Lower lobe of right lung (tissue), 2 donors: ENCODE results near the gene PSMB2. TPM values are rescaled to one million over a fixed set of nuclear protein-coding genes. Genes with fewer than 3 reads are reported as not detected.

Experiments used
- ATAC-seq, 2 donors: fragments of 200-7000 bp; cut with Tn5 transposase; one replicate each; pipeline ENCODE4 v1.9.1; 2020 to 2022; ENCODE audit warnings: mild to moderate bottlenecking in 2 of 2, moderate library complexity in 2 of 2
- DNase-seq: peaks from one replicate; pipeline ENCODE4 v3.0.0-alpha.2; 2020
- H3K27ac ChIP-seq: fragments of 200-600 bp; one replicate; pipeline ENCODE4 v1.8.0; 2022
- H3K27me3 ChIP-seq: fragments of 200-600 bp; one replicate; pipeline ENCODE4 v1.8.0; 2022; ENCODE audit warnings: low read depth
- H3K36me3 ChIP-seq: fragments of 200-600 bp; one replicate; pipeline ENCODE4 v1.8.0; 2022; ENCODE audit warnings: mild to moderate bottlenecking
- H3K4me1 ChIP-seq: fragments of 200-600 bp; one replicate; pipeline ENCODE4 v1.8.0; 2022
- H3K4me3 ChIP-seq: fragments of 200-600 bp; one replicate; pipeline ENCODE4 v1.8.0; 2022; ENCODE audit warnings: mild to moderate bottlenecking
- H3K9me3 ChIP-seq: fragments of 200-600 bp; one replicate; pipeline ENCODE4 v1.8.0; 2022
- intact Hi-C: fragments of 100-400 bp; cut with DNase I; formaldehyde crosslinking; loops from one replicate; pipeline ENCODE4 v1.11.0; 2022
- total RNA-seq: library from RNA; stranded (reverse); fragmentation: NEBNext Ultra II Directional; extraction: Animal tissue kit (Norgen Biotek cat#: 25700); gene quantifications from one replicate; pipeline ENCODE4 v1.2.1, GENCODE V29; 2021
- TF ChIP-seq, protein P1 (sequence below): fragments of 200-600 bp; IDR thresholded peaks from one replicate; pipeline ENCODE4 v1.8.0; 2022; ENCODE audit warnings: antibody characterized with exemption, mild to moderate bottlenecking
- donor health status: DM: no; HTN: yes; CAD: no; lungs with severe emphysema.

The PSMB2 gene
- total RNA-seq, 1 donor from 2014 or later: 44.9 TPM

DNA sequence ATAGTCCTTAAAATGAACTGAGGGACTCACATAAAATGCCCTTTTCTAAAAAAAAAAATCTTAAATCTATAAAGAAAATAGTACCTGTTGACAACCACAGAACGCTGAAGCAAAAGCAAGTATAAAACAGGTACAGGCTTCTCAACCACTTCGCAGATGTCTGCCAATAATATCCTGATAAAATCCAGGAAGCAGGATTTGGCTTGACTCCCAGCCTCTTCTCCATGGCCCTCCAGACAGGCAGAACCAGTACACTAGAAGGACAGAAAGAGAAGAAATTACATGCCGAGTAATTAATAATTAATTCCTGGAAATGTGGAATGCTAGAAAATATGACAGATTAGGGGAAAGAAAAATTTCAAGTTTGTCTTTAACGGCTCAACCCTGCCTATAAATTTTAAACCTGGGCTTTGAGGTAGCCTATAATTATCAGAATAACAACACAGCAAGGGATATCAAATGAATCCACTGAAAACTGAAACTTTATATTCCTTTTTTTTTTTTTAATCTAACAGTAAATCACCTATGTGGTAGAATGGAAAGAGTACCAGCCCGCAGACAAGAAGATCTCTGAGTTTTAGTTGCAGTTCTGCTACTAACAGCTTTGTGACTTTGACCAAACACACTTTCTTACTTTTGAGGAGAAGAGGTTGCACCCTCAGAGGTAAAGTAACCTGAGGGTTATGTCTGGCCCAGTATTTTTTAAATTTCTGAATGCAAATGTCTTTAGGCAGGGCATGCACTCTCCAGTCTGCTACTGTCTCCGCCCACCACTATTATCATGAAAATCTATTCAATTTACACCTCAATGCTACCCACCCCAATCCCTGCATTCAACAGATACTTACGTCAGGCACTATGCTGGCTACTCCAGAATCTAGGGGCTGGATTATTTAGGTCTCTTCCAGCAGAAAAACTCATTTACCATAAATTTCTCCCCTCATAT lies 86.8 kb downstream of the PSMB2 start:
- H3K4me1 ChIP-seq: peaks cover 52% of the 10 kb centered on the region
- DNase-seq: no peak
- no peak for ATAC-seq
- H3K36me3 ChIP-seq: peaks cover 44% of the 10 kb centered on the region
- H3K27ac ChIP-seq: peak overlapping the region; percentile 96
- H3K27me3 ChIP-seq: no peaks in the 10 kb centered on the region
- intact Hi-C loops: loop anchor here (10.0 kb wide), 1 partner anchor 100 kb away; no protein-coding TSS in a partner anchor
- no peaks in the 10 kb centered on the region for H3K9me3 ChIP-seq
- no peak overlapping the region for H3K4me3 ChIP-seq
- TF ChIP-seq, protein P1, sequence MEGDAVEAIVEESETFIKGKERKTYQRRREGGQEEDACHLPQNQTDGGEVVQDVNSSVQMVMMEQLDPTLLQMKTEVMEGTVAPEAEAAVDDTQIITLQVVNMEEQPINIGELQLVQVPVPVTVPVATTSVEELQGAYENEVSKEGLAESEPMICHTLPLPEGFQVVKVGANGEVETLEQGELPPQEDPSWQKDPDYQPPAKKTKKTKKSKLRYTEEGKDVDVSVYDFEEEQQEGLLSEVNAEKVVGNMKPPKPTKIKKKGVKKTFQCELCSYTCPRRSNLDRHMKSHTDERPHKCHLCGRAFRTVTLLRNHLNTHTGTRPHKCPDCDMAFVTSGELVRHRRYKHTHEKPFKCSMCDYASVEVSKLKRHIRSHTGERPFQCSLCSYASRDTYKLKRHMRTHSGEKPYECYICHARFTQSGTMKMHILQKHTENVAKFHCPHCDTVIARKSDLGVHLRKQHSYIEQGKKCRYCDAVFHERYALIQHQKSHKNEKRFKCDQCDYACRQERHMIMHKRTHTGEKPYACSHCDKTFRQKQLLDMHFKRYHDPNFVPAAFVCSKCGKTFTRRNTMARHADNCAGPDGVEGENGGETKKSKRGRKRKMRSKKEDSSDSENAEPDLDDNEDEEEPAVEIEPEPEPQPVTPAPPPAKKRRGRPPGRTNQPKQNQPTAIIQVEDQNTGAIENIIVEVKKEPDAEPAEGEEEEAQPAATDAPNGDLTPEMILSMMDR: no peak

GRCh38 chr1:35553851-35554250 lies 87.5 kb downstream of the PSMB2 start:
- H3K4me3 ChIP-seq: no peak overlapping the region
- DNase-seq (no peak), ATAC-seq (no peak)
- H3K4me1 ChIP-seq: peaks cover 47% of the 10 kb centered on the region
- H3K36me3 ChIP-seq: peaks cover 50% of the 10 kb centered on the region
- no peaks in the 10 kb centered on the region for H3K27me3 ChIP-seq
- TF ChIP-seq, protein P1: no peak
- H3K27ac ChIP-seq: no peak overlapping the region
- intact Hi-C loops: loop anchor here (10.0 kb wide), 1 partner anchor 99 kb away; no protein-coding TSS in a partner anchor
- H3K9me3 ChIP-seq: no peaks in the 10 kb centered on the region

Other genes with a start within 250 kb of the PSMB2 start
- gene KIAA0319L, start 84.1 kb downstream of the PSMB2 start, total RNA-seq: 79.6 TPM
- gene NCDN, start 83.7 kb downstream of the PSMB2 start, total RNA-seq: 20.2 TPM
- gene TFAP2E, start 68.2 kb downstream of the PSMB2 start, total RNA-seq: 2.2 TPM
- gene C1orf216, start 77.4 kb upstream of the PSMB2 start, total RNA-seq: 14.3 TPM
- gene CLSPN, start 128.5 kb upstream of the PSMB2 start, total RNA-seq: 1.3 TPM
- 32.9 TPM for gene AGO4, start 166.5 kb upstream of the PSMB2 start, total RNA-seq
- 26.9 TPM for gene AGO1, start 241.7 kb upstream of the PSMB2 start, total RNA-seq